ENCODE measurements around the gene EML1. TPM values are rescaled to one million over a fixed set of nuclear protein-coding genes. Genes with fewer than 3 reads are reported as not detected.

Gene EML1
- total RNA-seq, 1 experiment from 2014 or later = 2.5 TPM

DNA sequence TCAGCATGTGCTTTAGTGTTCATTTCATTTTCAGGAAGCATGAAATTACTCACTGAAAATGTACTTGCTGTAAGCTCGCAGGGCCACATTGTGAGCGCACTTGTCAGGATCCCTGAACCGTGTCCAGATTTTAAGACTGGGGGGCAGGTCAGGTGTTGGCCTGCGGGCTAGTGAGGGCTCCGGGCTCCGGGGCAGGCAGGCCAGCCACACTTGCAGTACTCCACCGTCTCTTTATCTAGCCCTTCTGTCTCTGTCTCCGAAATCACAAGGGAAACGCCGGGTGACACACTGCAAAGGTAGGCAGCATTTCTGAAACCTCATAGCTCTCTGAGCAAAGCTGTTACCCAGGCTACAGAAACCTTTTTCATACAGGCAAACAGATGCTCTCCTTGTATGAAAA lies 98.7 kb downstream of the EML1 start:
- Mint-ChIP-seq H3K4me1 (ENCODE audit: low read depth, unreplicated experiment) (no peaks in the 10 kb centered on the region), H3K9me3 (ENCODE audit: low read depth, unreplicated experiment) (no peaks in the 10 kb centered on the region), H3K4me3 (ENCODE audit: low read depth, unreplicated experiment) (no peak overlapping the region), H3K36me3 (ENCODE audit: insufficient read depth, unreplicated experiment) (no peaks in the 10 kb centered on the region), H3K27ac (ENCODE audit: unreplicated experiment) (no peak overlapping the region), H3K27me3 (ENCODE audit: unreplicated experiment) (peaks cover 37% of the 10 kb centered on the region)
- intact Hi-C loops (cut with micrococcal nuclease; ENCODE audit: unreplicated experiment) = no loop called here
- BruUV-seq (replicated peaks) = no TSS peak
- TF ChIP-seq, protein P1, sequence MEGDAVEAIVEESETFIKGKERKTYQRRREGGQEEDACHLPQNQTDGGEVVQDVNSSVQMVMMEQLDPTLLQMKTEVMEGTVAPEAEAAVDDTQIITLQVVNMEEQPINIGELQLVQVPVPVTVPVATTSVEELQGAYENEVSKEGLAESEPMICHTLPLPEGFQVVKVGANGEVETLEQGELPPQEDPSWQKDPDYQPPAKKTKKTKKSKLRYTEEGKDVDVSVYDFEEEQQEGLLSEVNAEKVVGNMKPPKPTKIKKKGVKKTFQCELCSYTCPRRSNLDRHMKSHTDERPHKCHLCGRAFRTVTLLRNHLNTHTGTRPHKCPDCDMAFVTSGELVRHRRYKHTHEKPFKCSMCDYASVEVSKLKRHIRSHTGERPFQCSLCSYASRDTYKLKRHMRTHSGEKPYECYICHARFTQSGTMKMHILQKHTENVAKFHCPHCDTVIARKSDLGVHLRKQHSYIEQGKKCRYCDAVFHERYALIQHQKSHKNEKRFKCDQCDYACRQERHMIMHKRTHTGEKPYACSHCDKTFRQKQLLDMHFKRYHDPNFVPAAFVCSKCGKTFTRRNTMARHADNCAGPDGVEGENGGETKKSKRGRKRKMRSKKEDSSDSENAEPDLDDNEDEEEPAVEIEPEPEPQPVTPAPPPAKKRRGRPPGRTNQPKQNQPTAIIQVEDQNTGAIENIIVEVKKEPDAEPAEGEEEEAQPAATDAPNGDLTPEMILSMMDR (IDR thresholded peaks at IDR 0.05; ENCODE audit: unreplicated experiment) = no peak
- no peak for DNase-seq
- CTCF ChIA-PET = no interaction called here

DNA sequence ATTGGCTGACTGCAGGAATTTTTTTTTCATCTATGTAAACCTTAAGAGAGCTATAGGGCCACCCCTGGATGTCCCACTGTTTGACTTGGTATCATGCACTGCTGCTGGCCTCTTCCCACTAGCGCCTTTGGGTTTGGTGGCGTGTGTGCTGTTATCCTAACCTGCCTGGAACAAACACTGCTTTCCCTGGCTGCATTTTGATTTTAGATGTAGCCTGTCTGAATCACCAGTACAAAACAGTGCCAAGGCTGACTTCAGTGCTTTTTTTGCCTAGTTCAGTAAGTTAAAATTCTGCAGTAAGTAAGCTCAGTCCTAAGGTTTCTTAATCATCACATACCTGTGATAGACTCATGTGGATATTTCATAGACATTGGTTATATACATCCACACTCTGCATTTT lies 99.2 kb downstream of the EML1 start:
- H3K9me3 Mint-ChIP-seq (ENCODE audit: low read depth, unreplicated experiment) = no peaks in the 10 kb centered on the region
- DNase-seq = no peak
- BruUV-seq (replicated peaks) = no TSS peak
- H3K4me1 Mint-ChIP-seq (ENCODE audit: low read depth, unreplicated experiment) = no peaks in the 10 kb centered on the region
- no peaks in the 10 kb centered on the region for H3K36me3 Mint-ChIP-seq (ENCODE audit: insufficient read depth, unreplicated experiment)
- intact Hi-C loops (cut with micrococcal nuclease; ENCODE audit: unreplicated experiment) = no loop called here
- CTCF ChIA-PET = no interaction called here
- TF ChIP-seq, protein P1 (IDR thresholded peaks at IDR 0.05; ENCODE audit: unreplicated experiment) = no peak
- H3K27me3 Mint-ChIP-seq (ENCODE audit: unreplicated experiment) = peaks cover 32% of the 10 kb centered on the region
- H3K27ac Mint-ChIP-seq (ENCODE audit: unreplicated experiment) = no peak overlapping the region
- H3K4me3 Mint-ChIP-seq (ENCODE audit: low read depth, unreplicated experiment) = no peak overlapping the region

DNA sequence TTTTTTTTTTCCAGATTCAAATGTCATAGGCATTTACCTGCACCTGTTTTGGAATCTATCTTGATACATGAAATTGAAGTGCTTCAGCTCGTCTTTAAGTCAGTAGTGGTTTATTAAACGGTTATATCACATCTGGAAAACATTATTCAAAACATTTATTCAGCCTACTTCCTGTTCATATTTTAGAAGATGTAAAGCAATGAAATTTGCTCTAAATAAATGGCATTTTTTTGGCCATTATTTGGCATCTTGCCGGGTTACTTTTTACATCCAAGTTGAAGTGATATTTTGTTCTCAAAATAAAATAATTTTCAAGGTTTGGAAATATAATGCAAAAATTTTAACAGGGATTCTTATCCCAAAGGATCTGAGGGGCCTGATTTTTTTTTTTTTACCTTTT lies 103.1 kb downstream of the EML1 start:
- Mint-ChIP-seq H3K27ac (ENCODE audit: unreplicated experiment) (no peak overlapping the region), H3K4me3 (ENCODE audit: low read depth, unreplicated experiment) (no peak overlapping the region), H3K27me3 (ENCODE audit: unreplicated experiment) (peaks cover 13% of the 10 kb centered on the region), H3K36me3 (ENCODE audit: insufficient read depth, unreplicated experiment) (no peaks in the 10 kb centered on the region), H3K9me3 (ENCODE audit: low read depth, unreplicated experiment) (no peaks in the 10 kb centered on the region), H3K4me1 (ENCODE audit: low read depth, unreplicated experiment) (no peaks in the 10 kb centered on the region)
- CTCF ChIA-PET = interaction anchor here (0.6 to 0.7 kb wide), 2 partner anchors 213 to 232 kb away, joined by 4 to 8 read pairs; partner anchors contain the start of gene CYP46A1
- no peak for DNase-seq
- intact Hi-C loops (cut with micrococcal nuclease; ENCODE audit: unreplicated experiment) = no loop called here
- BruUV-seq (replicated peaks) = no TSS peak
- TF ChIP-seq, protein P1 (IDR thresholded peaks at IDR 0.05; ENCODE audit: unreplicated experiment) = no peak

DNA sequence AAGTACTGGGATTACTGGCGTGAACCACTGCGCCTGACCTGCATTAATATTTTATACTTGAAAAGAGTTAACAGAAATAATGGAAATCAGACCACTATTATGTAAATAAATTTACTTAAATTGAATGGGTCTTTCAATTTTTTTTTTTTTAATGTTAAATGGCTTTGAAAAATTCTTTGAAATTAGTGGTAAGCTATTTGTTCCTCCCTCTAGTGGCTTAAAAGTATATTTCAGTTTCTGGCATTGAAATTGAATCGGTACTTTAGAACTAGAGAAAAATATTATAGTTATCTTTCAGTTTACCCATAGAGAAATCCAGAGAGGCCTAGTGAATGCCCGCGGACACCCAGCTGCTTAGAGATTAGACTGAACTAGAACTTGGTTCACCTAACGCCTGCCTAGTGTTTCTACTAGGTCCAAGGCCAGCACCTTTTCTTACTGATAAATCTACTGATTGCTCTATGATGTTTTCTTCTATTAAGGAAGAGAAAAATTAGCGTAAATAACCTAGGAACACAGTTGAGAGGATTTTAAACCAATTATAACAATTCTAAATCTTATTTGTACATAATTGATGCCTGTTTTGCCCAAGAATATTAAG lies 106.5 kb downstream of the EML1 start:
- H3K27me3 Mint-ChIP-seq (ENCODE audit: unreplicated experiment) = no peaks in the 10 kb centered on the region
- no peaks in the 10 kb centered on the region for H3K9me3 Mint-ChIP-seq (ENCODE audit: low read depth, unreplicated experiment)
- H3K4me1 Mint-ChIP-seq (ENCODE audit: low read depth, unreplicated experiment) = no peaks in the 10 kb centered on the region
- no peak for DNase-seq
- BruUV-seq (replicated peaks) = no TSS peak
- H3K36me3 Mint-ChIP-seq (ENCODE audit: insufficient read depth, unreplicated experiment) = no peaks in the 10 kb centered on the region
- TF ChIP-seq, protein P1 (IDR thresholded peaks at IDR 0.05; ENCODE audit: unreplicated experiment) = no peak
- no peak overlapping the region for H3K27ac Mint-ChIP-seq (ENCODE audit: unreplicated experiment)
- H3K4me3 Mint-ChIP-seq (ENCODE audit: low read depth, unreplicated experiment) = no peak overlapping the region
- CTCF ChIA-PET = interaction anchor here (0.7 to 1.0 kb wide), 3 partner anchors 29 to 419 kb away, joined by 3 to 4 read pairs (median 3); partner anchors contain the start of genes CCNK and SETD3
- intact Hi-C loops (cut with micrococcal nuclease; ENCODE audit: unreplicated experiment) = no loop called here

Measured in Calu3 (cell line).